Measurements from ENCODE around the gene MEIOSIN. TPM values are rescaled to one million over a fixed set of nuclear protein-coding genes. Genes with fewer than 3 reads are reported as not detected.

Gene MEIOSIN
- total and polyA plus RNA-seq, 9 of the 15 experiments (the other 6 are each of a cell fraction or from before 2014, with no cell fraction given): 0.06 to 2.0 (median 0.76) TPM

GRCh38 chr19:45691516-45692186 lies 41.6 kb upstream of the MEIOSIN start, which contains the start of gene SNRPD2 (continued):
- peak; percentile 98 for TF ChIP-seq SAP30 (IDR thresholded peaks at IDR 0.05; ENCODE audit: borderline replicate concordance, insufficient read depth, low read depth, low read length, poor library complexity, severe bottlenecking)
- TF ChIP-seq CUX1 (CRISPR knock-in tag; IDR thresholded peaks at IDR 0.05): no peak
- TF ChIP-seq KLF10 (CRISPR knock-in tag; IDR thresholded peaks at IDR 0.05): no peak
- TF ChIP-seq CLOCK (CRISPR knock-in tag; IDR thresholded peaks at IDR 0.05; ENCODE audit: borderline replicate concordance): no peak
- TF ChIP-seq ZBTB26 (CRISPR knock-in tag; IDR thresholded peaks at IDR 0.05): 0 out of 2 replicates have a peak, but pooled peaks have one; percentile 59
- no peak for TF ChIP-seq SETDB1 (IDR thresholded peaks at IDR 0.05; ENCODE audit: low read length)
- no peak for TF ChIP-seq TEAD2 (tag; IDR thresholded peaks at IDR 0.05)
- TF ChIP-seq GTF2A2 (tag; IDR thresholded peaks at IDR 0.05): no peak
- TF ChIP-seq JUNB (CRISPR knock-in tag; conservative IDR thresholded peaks at IDR 0.05): no peak
- 0 out of 2 replicates have a peak, but pooled peaks have one; percentile 33 for TF ChIP-seq ZNF316 (IDR thresholded peaks at IDR 0.05)
- peak; percentile 92 for TF ChIP-seq MYC (IDR thresholded peaks at IDR 0.05; ENCODE audit: low read depth, low read length)
- TF ChIP-seq MYC (CRISPR knock-in tag; IDR thresholded peaks at IDR 0.05; ENCODE audit: borderline replicate concordance, low read depth): peak; percentile 80
- peak; percentile 79; the same call in 1 of the 2 replicates for TF ChIP-seq SMARCE1 (IDR thresholded peaks at IDR 0.05)
- no peak for TF ChIP-seq ZNF511 (CRISPR knock-in tag; IDR thresholded peaks at IDR 0.05)
- peak; percentile 45; the same call in 1 of the 2 replicates for TF ChIP-seq CBX5 (IDR thresholded peaks at IDR 0.05; ENCODE audit: borderline replicate concordance, low read depth)
- TF ChIP-seq PTRF (tag; IDR thresholded peaks at IDR 0.05): no peak
- no peak for TF ChIP-seq LCOR (CRISPR knock-in tag; IDR thresholded peaks at IDR 0.05)
- no peak for TF ChIP-seq RBM39 (optimal IDR thresholded peaks at IDR 0.05; ENCODE audit: low read depth, low read length)
- no peak for TF ChIP-seq SAFB (IDR thresholded peaks at IDR 0.05; ENCODE audit: borderline replicate concordance, low read depth, low read length)
